ENCODE results near the gene CFAP46. TPM values are rescaled to one million over a fixed set of nuclear protein-coding genes. Genes with fewer than 3 reads are reported as not detected.
"Not testable (repeated sequence)": the region's sequence is repeated elsewhere in the genome, so short reads cannot be mapped to it uniquely, and the experiment has no call there.

Gene CFAP46
- total and polyA plus RNA-seq, 2 of the 4 experiments (the other 2 are of a cell fraction), result 1.3 to 1.8 TPM

GRCh38 chr10:132797986-132798385, 144.4 kb downstream of the CFAP46 start:
- dilution Hi-C loops (cut with HindIII; ENCODE audit: low sequenced_read_pairs, unreplicated experiment); H3K36me3 ChIP-seq (ENCODE audit: control insufficient read depth, insufficient read depth, low read length): not testable (repeated sequence)

More at GRCh38 chr10:132797986-132798385, 144.4 kb downstream of the CFAP46 start:
- H4K20me1 ChIP-seq (ENCODE audit: insufficient read depth, low read length); DNase-seq; H2AFZ ChIP-seq (replicated peaks; ENCODE audit: low read length, poor library complexity); H3K18ac ChIP-seq (ENCODE audit: low read depth, low read length); H2BK5ac ChIP-seq (ENCODE audit: low read depth, low read length, poor library complexity, severe bottlenecking); H3K4me1 ChIP-seq (ENCODE audit: control insufficient read depth, insufficient read depth, low read length); H3K56ac ChIP-seq (ENCODE audit: extremely low read depth, insufficient read depth, low read length); H3K27ac ChIP-seq (ENCODE audit: insufficient read depth, low read length); H3K9me1 ChIP-seq (ENCODE audit: insufficient read depth, low read length); H3K79me1 ChIP-seq (ENCODE audit: low read depth in 1 of 2, low read length in 2 of 2); BruUV-seq (replicated peaks); CTCF ChIA-PET; intact Hi-C loops (cut with micrococcal nuclease); H3K4me2 ChIP-seq (ENCODE audit: low read depth, low read length); H2BK120ac ChIP-seq (ENCODE audit: low read depth, low read length); H4K91ac ChIP-seq (ENCODE audit: insufficient read depth, low read depth, low read length); H2AK5ac ChIP-seq (ENCODE audit: low read depth, low read length); H2BK20ac ChIP-seq (ENCODE audit: low read depth, low read length); H3K14ac ChIP-seq (replicated peaks; ENCODE audit: low read depth, low read length); H3K9me3 ChIP-seq (ENCODE audit: control insufficient read depth, insufficient read depth, low read length); H3K4me3 ChIP-seq (ENCODE audit: insufficient read depth, low read depth, low read length); H4K8ac ChIP-seq (ENCODE audit: low read depth in 2 of 2, low read length in 2 of 2); in situ Hi-C loops (cut with MboI; ENCODE audit: low sequenced_read_pairs); H3K23ac ChIP-seq (ENCODE audit: low read depth, low read length); ATAC-seq (ENCODE audit: low read depth); H3K9ac ChIP-seq (ENCODE audit: low read depth, low read length); H4K5ac ChIP-seq (ENCODE audit: low read depth, low read length); H2AK9ac ChIP-seq (replicated peaks; ENCODE audit: low read depth, low read length, poor library complexity); H2BK15ac ChIP-seq (ENCODE audit: low read depth, low read length); H3K4ac ChIP-seq (ENCODE audit: low read depth, low read length): not testable (repeated sequence)
- 89% methylated on average over 13 of the region's 32 CpGs; no CpG with 5 or more reads in 1 of the 2 experiments for WGBS, 2 experiments (ENCODE audit: extremely low coverage in 2 of 2, insufficient read length in 1 of 2)
- POLR2A ChIA-PET (ENCODE audit: unreplicated experiment), result interaction anchor here (0.6 to 0.7 kb wide), 2 partner anchors 22 to 172 kb away, joined by 5 to 8 read pairs; no protein-coding TSS in a partner anchor
- peaks cover 20% of the 10 kb centered on the region; the same call in 1 of the 2 replicates for H3K27me3 ChIP-seq (ENCODE audit: control insufficient read depth, insufficient read depth, low read length)
